SK-N-DZ (cell line): ENCODE data around the gene MIPOL1.
"Not testable (repeated sequence)": the region's sequence is repeated elsewhere in the genome, so short reads cannot be mapped to it uniquely, and the experiment has no call there.

Source experiments
- DNase-seq: peaks from one replicate; pipeline ENCODE4 v3.0.0-alpha.2; 2015; ENCODE audit warnings: low spot score

MIPOL1 gene

GRCh38 chr14:37447883-37448391 lies 250.2 kb downstream of the MIPOL1 start:
- no peak for DNase-seq

GRCh38 chr14:37452323-37452722 lies 254.6 kb downstream of the MIPOL1 start:
- no peak for DNase-seq

GRCh38 chr14:37453985-37454384 lies 256.2 kb downstream of the MIPOL1 start:
- no peak for DNase-seq

GRCh38 chr14:37457334-37457733 lies 259.6 kb downstream of the MIPOL1 start:
- DNase-seq = no peak

- DNase-seq = not testable (repeated sequence)
Observed at GRCh38 chr14:37462426-37462825, 264.7 kb downstream of the MIPOL1 start.

- DNase-seq = no peak
Observed at GRCh38 chr14:37464192-37464858, 266.6 kb downstream of the MIPOL1 start.

GRCh38 chr14:37466003-37466622 lies 268.4 kb downstream of the MIPOL1 start:
- no peak for DNase-seq

- DNase-seq = no peak
Observed at GRCh38 chr14:37466623-37467088, 268.9 kb downstream of the MIPOL1 start.

GRCh38 chr14:37469650-37470049 lies 271.9 kb downstream of the MIPOL1 start:
- DNase-seq = no peak

- DNase-seq = no peak
Observed at GRCh38 chr14:37470251-37470650, 272.5 kb downstream of the MIPOL1 start.

GRCh38 chr14:37472906-37473305 lies 275.2 kb downstream of the MIPOL1 start:
- no peak for DNase-seq

- DNase-seq = no peak
Observed at GRCh38 chr14:37474191-37474590, 276.5 kb downstream of the MIPOL1 start.

- no peak for DNase-seq
Observed at GRCh38 chr14:37480446-37481290, 282.9 kb downstream of the MIPOL1 start.

GRCh38 chr14:37482428-37482827 lies 284.7 kb downstream of the MIPOL1 start:
- DNase-seq = no peak

GRCh38 chr14:37483672-37484071 lies 285.9 kb downstream of the MIPOL1 start:
- DNase-seq = no peak

- DNase-seq = no peak
Observed at GRCh38 chr14:37490607-37491006, 292.9 kb downstream of the MIPOL1 start.

GRCh38 chr14:37491076-37491475 lies 293.3 kb downstream of the MIPOL1 start:
- DNase-seq = no peak

- no peak for DNase-seq
Observed at GRCh38 chr14:37493606-37494005, 295.9 kb downstream of the MIPOL1 start.

- DNase-seq = no peak
Observed at GRCh38 chr14:37497422-37497821, 299.7 kb downstream of the MIPOL1 start.

GRCh38 chr14:37501877-37502276 lies 304.1 kb downstream of the MIPOL1 start:
- DNase-seq = no peak

- DNase-seq = no peak
Observed at GRCh38 chr14:37508503-37508902, 310.8 kb downstream of the MIPOL1 start.

- DNase-seq = no peak
Observed at GRCh38 chr14:37512173-37512572, 314.4 kb downstream of the MIPOL1 start.
